Smooth muscle cell (in vitro differentiated cells): ENCODE results near the gene ATP6V0E2. TPM values are rescaled to one million over a fixed set of nuclear protein-coding genes. Genes with fewer than 3 reads are reported as not detected.

ENCODE experiments used
- DNase-seq: peaks from one replicate; lab custom pipeline; 2025; ENCODE audit not compliant: unreplicated experiment; lab: John Stamatoyannopoulos, UW
- H2AFZ ChIP-seq: fragments of 200-600 bp; sonication (generic); 2 replicates; pipeline ENCODE4 v1.6.0; 2016; ENCODE audit warnings: antibody characterized with exemption, low read depth, mild to moderate bottlenecking
- H3F3A ChIP-seq: fragments of 200-600 bp; sonication (generic); 2 replicates; pipeline ENCODE4 v1.6.0; 2017; ENCODE audit warnings: antibody characterized with exemption, low read depth
- H3K27ac ChIP-seq: fragments of 200-600 bp; sonication (generic); 2 replicates; pipeline ENCODE4 v1.5.1; 2016; ENCODE audit warnings: low read depth, mild to moderate bottlenecking
- H3K27me3 ChIP-seq: fragments of 200-600 bp; sonication (generic); 2 replicates; pipeline ENCODE4 v1.6.1; 2016; ENCODE audit warnings: low read depth, mild to moderate bottlenecking
- H3K36me3 ChIP-seq: fragments of 200-600 bp; sonication (generic); 2 replicates; pipeline ENCODE4 v1.5.1; 2016; ENCODE audit warnings: low read depth
- H3K4me1 ChIP-seq: fragments of 200-600 bp; sonication (generic); 2 replicates; pipeline ENCODE4 v1.5.1; 2016; ENCODE audit warnings: low read depth
- H3K4me2 ChIP-seq: fragments of 200-600 bp; sonication (generic); 2 replicates; pipeline ENCODE4 v1.6.0; 2016; ENCODE audit warnings: mild to moderate bottlenecking
- H3K4me3 ChIP-seq: fragments of 200-600 bp; sonication (generic); 2 replicates; pipeline ENCODE4 v1.5.1; 2016; ENCODE audit warnings: mild to moderate bottlenecking
- H3K79me2 ChIP-seq: fragments of 200-600 bp; sonication (generic); 2 replicates; pipeline ENCODE4 v1.6.0; 2016; ENCODE audit warnings: low read depth, mild to moderate bottlenecking
- H3K9ac ChIP-seq: fragments of 200-600 bp; sonication (generic); 2 replicates; pipeline ENCODE4 v1.6.0; 2016; ENCODE audit warnings: low read depth
- H3K9me3 ChIP-seq: fragments of 200-600 bp; sonication (generic); replicated peaks from 2 replicates; pipeline ENCODE4 v1.5.1; 2016; ENCODE audit warnings: low read depth
- H4K20me1 ChIP-seq: fragments of 200-600 bp; sonication (generic); 2 replicates; pipeline ENCODE4 v1.6.0; 2016; ENCODE audit warnings: low read depth
- WGBS: methylation state at CpG from one replicate; pipeline ENCODE4 v1.1.7; 2016; ENCODE audit warnings: low lambda C conversion rate; 5-methylcytosine and 5-hydroxymethylcytosine counted together
- polyA plus RNA-seq: library from polyadenylated mRNA; unstranded; fragments of >200 nt; fragmentation: Nextera tagmentation; extraction: Ambion mirVana; gene quantifications from 2 replicates; pipeline ENCODE4 v1.2.1, GENCODE V29; 2016
- total RNA-seq: library from RNA; depleted of rRNA; stranded (reverse); fragments of >200 nt; gene quantifications from 2 replicates; pipeline ENCODE4 v1.2.3, GENCODE V29; 2014
- TF ChIP-seq, protein P1 (sequence below): fragments of 200-600 bp; sonication (generic); IDR thresholded peaks from 2 replicates; pipeline ENCODE4 v1.5.1; 2017; ENCODE audit warnings: borderline replicate concordance, mild to moderate bottlenecking, antibody characterized with exemption; ENCODE audit not compliant: insufficient read depth, poor library complexity, severe bottlenecking

The ATP6V0E2 gene
- total and polyA plus RNA-seq, 2 experiments from 2014 or later: 4.6 TPM

DNA sequence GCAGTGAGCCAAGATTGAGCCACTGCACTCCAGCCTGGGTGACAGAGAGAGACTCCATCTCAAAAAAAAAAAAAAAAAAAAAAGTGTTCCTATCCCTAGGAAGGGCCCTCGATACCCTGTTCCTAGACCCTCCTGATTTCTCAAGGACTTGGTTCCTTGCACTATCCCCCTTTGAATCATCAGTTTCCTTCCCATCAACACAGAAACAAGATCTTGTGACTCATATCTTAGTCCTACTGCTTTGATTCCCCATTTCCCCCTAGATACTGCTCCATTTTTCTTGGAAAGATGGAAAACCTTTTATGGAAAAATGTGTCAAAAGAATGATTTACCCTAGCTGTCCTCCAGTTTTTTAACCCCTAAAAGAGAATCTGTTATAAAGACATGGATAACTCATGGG is 37.3 kb upstream of the ATP6V0E2 start:
- Histone ChIP-seq H3K4me2 (no peak overlapping the region), H3K36me3 (no peaks in the 10 kb centered on the region), H3K79me2 (peaks cover 11% of the 10 kb centered on the region), H3K4me1 (peaks cover 9% of the 10 kb centered on the region), H2AFZ (no peak overlapping the region), H3K27ac (no peak overlapping the region), H3K9me3 (no peaks in the 10 kb centered on the region), H3K9ac (no peak overlapping the region), H3K4me3 (no peak overlapping the region), H3K27me3 (no peaks in the 10 kb centered on the region), H3F3A (no peaks in the 10 kb centered on the region), H4K20me1 (peaks cover 16% of the 10 kb centered on the region)
- TF ChIP-seq, protein P1, sequence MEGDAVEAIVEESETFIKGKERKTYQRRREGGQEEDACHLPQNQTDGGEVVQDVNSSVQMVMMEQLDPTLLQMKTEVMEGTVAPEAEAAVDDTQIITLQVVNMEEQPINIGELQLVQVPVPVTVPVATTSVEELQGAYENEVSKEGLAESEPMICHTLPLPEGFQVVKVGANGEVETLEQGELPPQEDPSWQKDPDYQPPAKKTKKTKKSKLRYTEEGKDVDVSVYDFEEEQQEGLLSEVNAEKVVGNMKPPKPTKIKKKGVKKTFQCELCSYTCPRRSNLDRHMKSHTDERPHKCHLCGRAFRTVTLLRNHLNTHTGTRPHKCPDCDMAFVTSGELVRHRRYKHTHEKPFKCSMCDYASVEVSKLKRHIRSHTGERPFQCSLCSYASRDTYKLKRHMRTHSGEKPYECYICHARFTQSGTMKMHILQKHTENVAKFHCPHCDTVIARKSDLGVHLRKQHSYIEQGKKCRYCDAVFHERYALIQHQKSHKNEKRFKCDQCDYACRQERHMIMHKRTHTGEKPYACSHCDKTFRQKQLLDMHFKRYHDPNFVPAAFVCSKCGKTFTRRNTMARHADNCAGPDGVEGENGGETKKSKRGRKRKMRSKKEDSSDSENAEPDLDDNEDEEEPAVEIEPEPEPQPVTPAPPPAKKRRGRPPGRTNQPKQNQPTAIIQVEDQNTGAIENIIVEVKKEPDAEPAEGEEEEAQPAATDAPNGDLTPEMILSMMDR: no peak
- DNase-seq: no peak
- WGBS: 93% methylated on average over 1 of the region's 1 CpG

DNA sequence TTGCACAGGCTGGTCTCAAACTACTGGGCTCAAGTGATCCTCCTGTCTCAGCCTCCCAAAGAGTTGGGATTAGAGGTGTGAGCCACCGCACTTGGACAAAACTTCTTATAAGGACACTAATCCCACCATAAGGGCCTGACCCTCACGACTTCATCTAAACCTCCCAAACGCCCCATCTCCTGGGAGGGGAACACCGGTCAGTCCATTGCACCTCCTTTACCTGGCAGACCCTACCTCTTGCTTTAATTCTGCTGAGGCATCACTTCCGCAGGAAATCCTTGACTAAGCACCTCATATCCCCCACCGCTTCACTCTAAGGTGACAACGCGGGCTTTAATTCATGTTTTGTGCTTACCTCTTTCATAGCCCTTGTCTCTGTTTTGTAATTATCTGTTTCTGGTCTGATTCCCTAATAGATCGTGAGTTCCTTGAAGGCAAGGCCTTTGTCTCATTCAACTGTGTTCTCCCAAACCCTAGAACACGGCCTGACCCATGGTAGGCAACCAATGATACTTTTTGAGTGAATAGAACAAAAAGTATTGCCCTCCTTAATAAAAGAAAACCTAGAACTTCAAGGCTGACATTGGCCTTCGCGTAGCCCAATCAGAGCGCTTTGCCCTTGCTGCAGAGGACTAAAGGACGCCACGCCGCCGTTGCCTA is 36.1 kb upstream of the ATP6V0E2 start:
- no peaks in the 10 kb centered on the region for H3K36me3 ChIP-seq
- WGBS: 30% methylated on average over 17 of the region's 17 CpGs
- H3K9me3 ChIP-seq: no peaks in the 10 kb centered on the region
- peaks cover 9% of the 10 kb centered on the region for H3K4me1 ChIP-seq
- H3F3A ChIP-seq: no peaks in the 10 kb centered on the region
- TF ChIP-seq, protein P1: no peak
- no peak overlapping the region for H3K27ac ChIP-seq
- peaks cover 11% of the 10 kb centered on the region for H3K79me2 ChIP-seq
- no peak overlapping the region for H3K9ac ChIP-seq
- no peak overlapping the region for H3K4me3 ChIP-seq
- H2AFZ ChIP-seq: peak overlapping the region; percentile 73
- H3K4me2 ChIP-seq: peak overlapping the region; percentile 28
- no peak for DNase-seq
- no peaks in the 10 kb centered on the region for H3K27me3 ChIP-seq
- peaks cover 16% of the 10 kb centered on the region for H4K20me1 ChIP-seq

DNA sequence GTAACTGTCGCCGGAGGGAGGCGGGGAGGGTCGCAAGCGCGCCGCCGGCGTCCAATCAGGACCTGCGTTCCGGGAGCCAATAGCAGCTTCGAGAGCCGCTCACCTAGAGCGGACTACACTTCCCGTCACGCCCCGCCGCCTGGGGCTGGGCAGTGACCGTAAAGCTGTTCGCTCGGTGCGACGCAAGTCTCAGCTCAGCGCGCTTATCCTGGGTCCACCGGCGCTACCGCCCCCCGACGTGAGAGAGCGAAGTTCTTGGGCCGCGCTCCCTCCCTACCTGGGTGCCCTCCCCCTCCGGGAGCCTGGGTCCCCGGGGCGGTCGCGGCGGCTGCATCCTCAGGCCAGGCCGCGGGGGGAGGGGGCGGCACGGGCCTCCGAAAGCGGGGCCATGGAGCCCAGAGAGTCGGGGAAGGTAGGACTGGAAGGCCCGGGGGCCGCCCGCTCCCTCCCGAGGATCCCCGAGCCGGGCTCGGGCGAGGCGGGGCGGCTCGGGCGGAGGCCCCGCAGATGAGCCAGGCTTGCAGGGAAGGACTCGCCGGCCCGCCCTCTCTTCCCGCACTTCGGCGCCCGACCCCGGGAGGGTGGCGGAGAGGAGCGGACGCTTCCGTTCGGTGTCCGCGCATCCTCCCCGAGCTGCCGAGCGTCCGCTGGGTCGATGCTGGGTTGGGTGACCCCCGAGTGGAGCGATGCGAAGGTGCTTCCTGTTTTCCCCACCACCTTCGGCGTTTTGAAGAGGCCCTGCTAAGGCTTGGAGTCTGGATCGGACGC is 35.4 kb upstream of the ATP6V0E2 start, which contains the start of gene ZNF862:
Gene ZNF862 (plus strand): TSS at position 152 of the 768 bp plus-strand sequence. CDS start 237 bp downstream, at position 389.
- Histone ChIP-seq H3K27ac (peak within 1 kb of the TSS; percentile 3), H2AFZ (peak within 1 kb of the TSS; percentile 96), H3K4me3 (peak within 1 kb of the TSS; percentile 95), H3K36me3 (no peaks in the 10 kb centered on the region), H3K4me1 (peaks cover 9% of the 10 kb centered on the region), H3K9ac (peak within 1 kb of the TSS; percentile 46), H3K79me2 (peaks cover 11% of the 10 kb centered on the region), H3K27me3 (no peaks in the 10 kb centered on the region), H3F3A (no peaks in the 10 kb centered on the region), H4K20me1 (peaks cover 18% of the 10 kb centered on the region), H3K9me3 (no peaks in the 10 kb centered on the region), H3K4me2 (peak within 1 kb of the TSS; percentile 96)
- 1% methylated on average over 60 of the region's 86 CpGs for WGBS
- DNase-seq: peak; percentile 77
- TF ChIP-seq, protein P1: no peak
